Activated naive CD4-positive, alpha-beta T cell treated with anti-CD3 and anti-CD28 coated beads, Interleukin-2, amount 50 U/mL, for 16 hours (primary cell): ENCODE data around the gene GHITM.
A peak's percentile ranks its signal among the peaks of the same experiment; 100 is the strongest.
"Not testable (repeated sequence)": the region's sequence is repeated elsewhere in the genome, so short reads cannot be mapped to it uniquely, and the experiment has no call there.

ENCODE experiments used
- DNase-seq: peaks from one replicate; pipeline ENCODE4 v3.0.0-alpha.2; 2020

The GHITM gene, protein sequence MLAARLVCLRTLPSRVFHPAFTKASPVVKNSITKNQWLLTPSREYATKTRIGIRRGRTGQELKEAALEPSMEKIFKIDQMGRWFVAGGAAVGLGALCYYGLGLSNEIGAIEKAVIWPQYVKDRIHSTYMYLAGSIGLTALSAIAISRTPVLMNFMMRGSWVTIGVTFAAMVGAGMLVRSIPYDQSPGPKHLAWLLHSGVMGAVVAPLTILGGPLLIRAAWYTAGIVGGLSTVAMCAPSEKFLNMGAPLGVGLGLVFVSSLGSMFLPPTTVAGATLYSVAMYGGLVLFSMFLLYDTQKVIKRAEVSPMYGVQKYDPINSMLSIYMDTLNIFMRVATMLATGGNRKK

DNA sequence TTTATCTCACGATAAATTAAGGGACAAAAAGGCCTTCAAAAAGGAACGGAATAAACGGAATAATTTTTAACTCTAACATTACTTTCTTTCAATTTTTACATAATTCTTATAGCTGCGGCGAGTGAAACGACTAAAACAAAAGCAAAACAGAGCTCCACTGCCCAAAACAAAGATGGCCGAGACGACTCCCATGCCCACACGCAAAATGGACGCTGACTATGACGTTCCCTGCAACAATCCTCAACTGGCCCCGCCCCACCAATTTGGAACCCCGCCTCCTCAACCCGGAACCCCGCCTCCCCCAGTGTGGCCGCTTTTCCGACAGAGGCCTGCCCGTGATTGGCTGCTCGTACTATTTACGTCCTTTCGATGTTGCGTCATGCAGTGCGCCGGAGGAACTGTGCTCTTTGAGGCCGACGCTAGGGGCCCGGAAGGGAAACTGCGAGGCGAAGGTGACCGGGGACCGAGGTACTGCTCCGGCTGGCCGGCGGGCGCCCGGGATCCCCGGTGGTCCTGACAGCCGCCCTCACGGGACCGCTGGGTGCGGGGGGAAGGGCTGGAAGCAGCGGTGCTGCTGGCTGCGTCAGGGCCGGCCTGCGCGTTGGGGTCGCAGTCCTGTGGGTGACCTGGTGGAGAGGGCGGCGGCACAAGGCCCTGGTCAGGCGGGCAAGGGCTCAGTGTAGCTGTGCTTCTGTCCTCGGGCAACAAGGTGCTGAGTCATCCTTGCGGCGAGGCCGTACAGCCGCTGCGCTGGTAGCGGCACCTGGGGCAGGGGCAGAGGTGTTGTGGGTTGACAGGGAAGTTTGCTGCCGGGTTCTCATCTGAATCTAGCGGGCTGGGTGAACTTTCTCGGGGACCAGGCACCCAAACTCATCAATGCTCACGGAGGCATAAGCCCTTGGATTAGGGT lies at the start of gene GHITM:
Gene GHITM (plus strand): TSS at position 384 of the 910 bp plus-strand sequence. CDS start 1,992 bp downstream, outside the sequence.
- peak; percentile 98 for DNase-seq

DNA sequence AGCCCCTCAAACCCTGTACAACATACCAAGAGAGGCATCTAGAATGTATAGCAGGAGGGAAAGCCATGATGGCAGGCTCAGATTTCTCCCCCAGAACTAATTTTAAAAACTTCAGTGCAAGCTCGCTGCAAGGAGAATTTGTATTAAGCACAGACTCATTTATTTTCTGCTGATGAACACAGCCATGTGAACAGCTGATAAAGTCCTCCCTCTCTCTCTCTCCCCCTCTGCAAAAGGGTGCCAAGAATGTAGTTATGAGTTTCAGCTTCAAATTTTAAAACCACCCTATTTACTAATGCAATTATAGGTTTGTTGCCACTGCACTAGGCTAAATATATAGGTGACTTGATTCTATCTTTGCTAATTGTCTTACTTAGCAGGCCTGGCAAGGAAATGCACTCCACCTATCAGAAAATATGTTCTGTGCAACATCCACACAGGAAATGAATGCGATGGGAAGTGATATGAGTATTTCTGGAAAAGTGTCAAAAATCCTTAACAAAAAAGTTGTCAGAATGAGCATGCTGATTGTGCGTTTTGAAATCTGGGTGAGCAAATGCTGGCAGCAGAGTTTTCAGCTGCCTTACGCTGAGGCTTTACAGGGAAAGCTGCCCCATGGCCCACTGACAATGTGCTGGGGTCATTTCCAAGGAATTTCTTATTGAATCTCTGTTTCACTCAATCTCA lies 43.4 kb upstream of the GHITM start:
- no peak for DNase-seq

DNA sequence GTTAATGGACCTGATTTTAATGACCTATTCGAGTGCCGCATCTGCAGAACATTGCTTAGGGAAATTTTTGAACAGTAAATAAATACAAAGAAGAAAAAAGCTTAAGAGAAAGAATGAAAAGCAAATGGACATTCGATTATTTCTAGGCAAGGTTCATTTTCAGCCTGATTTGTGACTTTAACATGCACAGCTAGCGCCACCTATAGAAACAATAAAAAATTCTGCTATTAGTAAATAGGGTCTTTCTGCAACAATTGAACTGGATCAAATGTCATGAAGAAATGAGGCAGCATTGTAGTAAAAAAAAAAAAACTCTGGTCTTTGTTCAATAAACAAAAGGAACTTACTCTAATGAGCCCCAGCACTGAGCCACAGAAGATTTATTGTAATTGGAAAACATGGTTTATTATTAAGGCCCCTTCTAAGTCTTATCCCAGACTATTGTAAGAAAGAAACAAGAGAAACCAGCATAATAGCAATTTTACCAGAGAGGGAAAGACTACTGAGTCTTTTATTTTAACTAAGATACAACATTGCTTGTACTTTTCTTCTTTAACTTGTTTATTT lies 41.4 kb upstream of the GHITM start:
- DNase-seq: no peak

DNA sequence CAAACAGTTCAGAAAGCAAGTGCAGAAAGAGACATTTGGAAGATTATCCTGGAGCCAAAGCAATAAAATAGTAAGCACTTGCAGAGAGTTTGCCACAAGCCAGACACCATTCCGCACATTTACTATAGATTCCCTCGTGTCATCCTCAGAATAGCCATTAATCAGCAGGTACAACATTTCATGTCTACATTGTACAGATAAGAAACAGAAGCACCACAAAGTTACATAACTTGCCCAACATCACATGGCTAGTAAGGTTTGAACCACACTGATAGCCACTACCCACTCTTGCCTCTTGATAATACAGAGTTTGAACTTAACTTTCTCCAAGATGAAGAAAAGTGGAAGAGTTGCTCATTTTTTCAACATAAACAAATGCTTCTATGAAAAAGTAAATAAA lies 40.6 kb upstream of the GHITM start:
- no peak for DNase-seq

DNA sequence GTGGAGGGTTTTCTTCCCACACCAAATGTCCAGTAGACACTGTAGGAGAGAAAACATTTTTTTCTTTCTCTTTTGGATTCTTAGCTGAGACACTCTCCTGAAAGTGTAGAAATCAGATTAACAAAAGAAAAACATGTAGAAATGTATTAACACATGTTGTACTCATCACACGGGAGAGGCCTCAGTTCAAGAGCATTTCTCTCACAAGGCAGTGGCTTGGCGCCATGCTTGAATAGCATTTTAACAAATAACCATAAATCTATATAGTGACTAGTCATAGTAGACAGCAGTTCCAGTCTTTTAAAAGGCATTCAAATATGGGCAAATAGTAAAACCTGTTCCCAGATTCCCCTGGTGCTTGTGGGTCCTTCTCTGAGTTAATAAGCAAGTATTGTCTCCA lies 38.3 kb upstream of the GHITM start:
- DNase-seq: no peak

DNA sequence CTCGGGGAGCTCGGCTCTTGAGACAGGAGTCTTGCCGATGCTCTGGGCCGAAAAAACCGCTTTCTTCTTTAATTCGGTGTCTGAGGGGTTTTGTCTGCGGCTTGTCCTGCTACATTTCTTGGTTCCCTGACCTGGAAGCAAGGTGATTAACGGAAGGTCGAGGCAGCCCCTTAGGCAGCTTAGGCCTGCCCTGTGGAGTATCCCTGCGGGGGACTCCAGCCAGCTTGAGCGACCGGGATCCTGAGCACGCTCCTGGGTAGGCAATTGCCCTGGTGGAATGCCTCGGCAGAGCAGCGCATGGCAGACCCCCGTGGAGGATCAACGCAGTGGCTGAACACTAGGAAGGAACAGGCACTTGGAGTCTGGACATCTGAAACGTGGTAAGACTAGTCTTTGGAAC lies 30.5 kb upstream of the GHITM start:
- no peak for DNase-seq

DNA sequence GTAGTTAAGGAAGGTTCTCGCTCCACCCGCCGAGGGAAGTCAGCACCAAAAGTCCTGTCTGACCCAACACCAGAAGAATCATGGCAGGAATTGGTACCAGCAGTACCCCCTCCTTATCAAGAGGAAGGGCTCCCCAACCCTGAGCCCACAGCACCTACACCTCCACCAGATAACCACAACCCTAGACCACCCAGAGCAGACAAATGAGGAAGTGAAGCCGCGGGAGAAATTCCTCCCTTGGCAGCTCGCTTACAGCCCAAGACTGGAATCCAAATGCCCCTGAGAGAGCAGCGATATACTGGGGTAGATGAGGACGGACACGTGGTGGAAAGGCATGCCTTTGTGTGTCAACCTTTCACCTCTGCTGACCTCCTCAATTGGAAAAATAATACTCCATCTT lies 29.5 kb upstream of the GHITM start:
- not testable (repeated sequence) for DNase-seq

DNA sequence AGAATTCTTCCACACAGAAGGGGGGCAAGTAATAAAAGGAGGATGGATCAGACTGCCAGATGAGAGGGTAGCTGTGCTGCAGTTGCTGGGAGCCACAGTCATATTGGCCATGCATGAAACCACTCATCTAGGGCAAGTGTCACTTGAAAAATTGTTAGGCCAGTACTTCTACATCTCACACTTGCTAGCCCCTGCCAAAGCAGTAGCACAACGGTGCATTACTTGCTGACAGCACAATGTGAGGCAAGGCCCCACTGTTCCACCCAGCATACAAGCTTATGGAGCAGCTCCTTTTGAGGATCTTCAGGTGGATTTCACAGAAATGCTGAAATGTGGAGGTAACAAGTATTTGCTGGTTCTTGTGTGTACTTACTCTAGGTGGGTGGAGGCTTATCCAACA lies 25.8 kb upstream of the GHITM start:
- not testable (repeated sequence) for DNase-seq

DNA sequence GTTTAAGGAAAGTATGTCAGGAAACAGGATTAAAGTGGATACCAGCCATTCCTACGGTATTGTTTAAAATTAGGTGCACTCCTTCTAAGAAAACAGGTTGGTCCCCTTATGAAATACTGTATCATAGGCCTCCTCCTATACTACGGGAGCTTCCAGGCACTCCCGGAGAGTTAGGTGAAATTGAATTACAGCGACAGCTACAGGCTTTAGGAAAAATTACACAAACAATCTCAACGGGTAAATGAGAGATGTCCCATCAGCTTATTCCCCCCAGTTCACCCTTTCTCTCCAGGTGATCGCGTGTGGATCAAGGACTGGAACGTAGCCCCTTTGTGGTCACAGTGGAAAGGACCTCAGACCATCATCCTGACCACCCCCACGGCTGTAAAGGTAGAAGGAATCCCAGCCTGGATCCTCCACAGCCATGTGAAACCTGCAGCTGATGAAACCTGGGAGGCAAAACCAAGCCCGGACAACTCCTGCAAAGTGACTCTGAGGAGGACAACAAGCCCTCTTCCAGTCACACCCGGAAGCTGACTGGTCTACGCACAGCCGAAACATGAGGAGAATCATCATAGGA lies 25.1 kb upstream of the GHITM start:
- no peak for DNase-seq

DNA sequence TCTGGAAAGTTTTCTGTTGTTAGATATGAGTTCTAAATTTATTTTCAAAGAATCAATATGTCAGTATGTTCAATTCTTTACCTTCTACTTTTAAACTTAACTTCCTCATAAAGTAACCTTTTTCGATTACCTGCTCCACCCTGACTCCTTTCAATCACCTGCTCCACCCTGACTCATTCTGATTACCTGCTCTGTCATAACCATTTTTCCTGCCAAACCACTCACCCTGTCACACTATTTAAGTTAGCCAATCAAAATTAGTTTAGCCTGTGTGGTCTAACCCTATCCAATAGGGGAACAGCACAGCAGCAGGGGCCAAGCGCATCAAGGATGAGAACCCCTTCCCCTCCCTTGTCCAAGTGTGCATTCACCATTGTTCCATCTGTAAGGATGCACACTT lies 22.1 kb upstream of the GHITM start:
- DNase-seq: not testable (repeated sequence)

DNA sequence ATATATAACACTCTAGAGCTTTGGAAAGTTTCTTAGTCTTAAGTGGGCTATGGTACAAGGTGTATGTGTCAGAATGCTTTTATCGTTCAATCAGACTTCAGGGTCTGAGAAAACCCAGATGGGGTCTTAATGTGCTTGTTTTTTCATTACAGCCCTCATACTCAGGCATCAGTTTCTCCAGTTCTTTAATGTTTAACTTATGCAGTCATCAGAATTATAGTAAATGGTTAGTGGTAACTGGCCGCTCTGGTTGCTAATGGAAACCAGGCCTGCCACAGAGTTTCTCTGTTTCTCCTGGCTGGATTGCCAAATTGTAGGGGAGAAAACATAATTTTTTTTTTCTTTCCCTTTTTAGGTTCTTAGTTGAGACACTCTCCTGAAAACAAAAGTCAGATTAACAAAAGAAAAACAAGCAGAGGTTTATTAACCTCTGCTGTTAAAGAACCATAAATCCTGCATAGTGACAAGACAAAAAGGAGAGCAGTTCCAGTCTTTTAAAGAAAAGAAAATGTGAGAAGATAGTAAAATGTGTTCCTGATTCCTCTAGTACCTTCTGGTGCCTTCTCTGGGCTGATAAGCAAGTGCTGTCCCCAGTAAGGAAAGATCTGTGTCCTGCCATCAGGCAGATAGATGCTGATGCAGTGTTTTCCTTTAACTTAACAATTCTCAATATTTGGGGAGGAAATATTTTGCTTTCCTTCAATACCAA lies 21.5 kb upstream of the GHITM start:
- DNase-seq: no peak

DNA sequence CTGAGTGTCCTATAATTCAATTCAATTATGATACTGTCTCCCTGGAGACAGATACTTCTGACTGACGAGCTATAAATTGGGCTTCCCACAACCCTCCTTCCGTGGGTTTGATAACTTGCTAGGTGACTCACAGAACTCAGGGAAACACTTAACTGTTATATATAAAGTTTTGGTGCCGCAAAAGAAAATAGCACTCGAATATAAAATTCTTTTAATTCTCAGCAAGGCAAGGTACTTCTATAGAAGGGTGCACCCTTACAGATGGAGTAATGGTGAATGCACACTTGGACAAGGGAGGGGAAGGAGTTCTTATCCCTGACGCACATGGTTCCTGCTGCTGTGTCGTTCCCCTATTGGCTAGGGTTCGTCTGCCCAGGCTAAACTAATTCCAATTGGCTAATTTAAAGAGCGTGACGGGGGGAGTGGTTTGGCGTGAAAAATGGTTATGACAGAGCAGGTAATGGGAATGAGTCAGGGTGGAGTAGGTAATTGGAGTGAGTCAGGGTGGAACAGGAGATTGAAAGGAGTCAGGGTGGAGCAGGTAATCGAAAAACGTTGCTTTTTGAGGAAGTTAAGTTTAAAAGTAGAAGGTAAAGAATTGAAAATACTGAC lies 20.8 kb upstream of the GHITM start:
- no peak for DNase-seq

DNA sequence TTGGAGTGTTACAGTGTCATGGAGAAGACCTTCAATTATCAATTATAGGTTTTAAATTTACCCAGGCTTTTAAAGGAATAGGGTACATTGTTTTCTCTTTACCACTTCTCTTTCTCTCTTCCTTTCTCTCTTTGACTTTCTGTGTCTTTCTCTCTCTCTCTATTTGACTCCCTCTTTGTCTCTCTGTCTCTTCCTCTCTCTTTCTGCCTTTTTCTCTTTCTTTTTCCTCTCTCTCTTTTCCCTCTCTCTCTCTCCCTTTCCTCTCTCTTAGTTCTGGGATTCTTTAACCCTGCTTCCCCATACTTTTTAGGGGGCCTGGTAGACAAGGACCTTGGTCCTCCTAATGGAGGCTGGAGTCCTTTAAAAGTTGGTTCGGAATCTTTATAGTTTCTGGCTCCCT lies 15.9 kb upstream of the GHITM start:
- no peak for DNase-seq

DNA sequence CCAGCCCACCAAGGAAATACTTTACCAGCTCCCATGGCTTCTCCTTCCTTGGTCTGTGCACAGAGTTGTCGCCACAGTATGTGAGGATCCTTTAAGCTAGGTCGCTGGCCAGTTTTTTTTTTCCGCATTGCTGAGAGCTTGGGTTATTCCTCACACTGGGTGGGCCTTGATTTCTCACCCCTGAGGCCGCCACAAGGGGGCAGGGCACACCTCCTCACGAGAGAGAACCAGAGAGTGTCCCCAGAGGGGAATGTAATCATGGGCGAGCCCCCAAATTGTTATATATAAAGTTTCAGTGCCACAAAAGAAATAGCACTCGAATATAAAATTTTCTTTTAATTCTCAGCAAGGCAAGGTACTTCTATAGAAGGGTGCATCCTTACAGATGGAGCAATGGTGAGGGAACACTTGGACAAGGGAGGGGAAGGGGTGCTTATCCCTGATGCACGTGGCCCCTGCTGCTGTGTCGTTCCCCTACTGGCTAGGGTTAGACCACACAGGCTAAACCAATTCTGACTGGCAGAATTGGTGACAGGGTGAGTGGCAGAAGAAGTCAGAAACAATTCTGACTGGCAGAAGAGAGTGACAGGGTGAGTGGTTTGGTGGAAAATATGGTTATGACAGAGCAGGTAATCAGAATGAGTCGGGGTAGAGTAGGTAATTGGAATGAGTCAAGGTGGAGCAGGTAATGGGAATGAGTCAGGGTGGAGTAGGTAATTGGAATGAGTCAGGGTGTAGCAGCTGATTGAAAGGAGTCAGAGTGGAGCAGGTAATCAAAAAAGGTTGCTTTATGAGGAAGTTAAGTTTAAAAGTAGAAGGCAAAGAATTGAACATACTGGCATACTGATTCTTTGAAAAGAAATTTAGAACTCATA lies 13.2 kb upstream of the GHITM start:
- not testable (repeated sequence) for DNase-seq

DNA sequence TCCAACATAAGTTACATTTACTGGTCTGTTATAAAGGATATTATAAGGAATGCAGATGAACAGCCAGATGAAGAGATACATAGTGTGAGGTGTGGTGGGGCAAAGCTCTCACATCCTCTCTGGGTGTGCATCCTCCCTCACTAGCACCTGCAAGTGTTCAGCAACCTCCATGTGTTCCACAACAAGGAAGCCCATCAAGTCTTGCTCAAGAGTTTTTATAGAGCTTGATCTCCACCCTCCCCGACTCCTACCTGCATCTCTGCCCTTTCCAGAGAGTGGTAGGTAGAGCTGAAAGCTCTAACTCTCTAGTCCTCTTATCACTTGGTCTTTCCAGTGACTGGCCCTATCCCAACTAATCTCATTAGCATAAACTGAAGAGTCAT lies 12.5 kb upstream of the GHITM start:
- DNase-seq: no peak

DNA sequence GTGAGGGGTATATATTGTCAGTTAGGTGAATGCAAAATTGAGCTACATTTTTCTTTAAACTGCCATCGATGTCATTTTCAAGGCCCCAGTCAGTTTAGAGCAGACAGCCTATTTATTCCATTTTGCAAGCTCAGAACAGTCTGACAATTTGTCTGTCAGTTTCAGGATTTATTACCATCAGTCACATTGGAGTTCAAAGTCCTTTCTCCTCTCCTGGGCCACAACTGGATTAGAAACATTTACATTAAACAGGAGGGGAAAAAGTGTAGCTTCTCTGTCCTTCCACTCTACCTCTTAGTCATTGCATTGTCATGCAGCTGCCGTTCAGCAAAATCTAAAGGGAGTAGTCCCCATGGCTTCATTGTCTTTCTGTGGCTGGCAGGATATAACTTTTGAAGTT lies 3.5 kb upstream of the GHITM start:
- DNase-seq: no peak

DNA sequence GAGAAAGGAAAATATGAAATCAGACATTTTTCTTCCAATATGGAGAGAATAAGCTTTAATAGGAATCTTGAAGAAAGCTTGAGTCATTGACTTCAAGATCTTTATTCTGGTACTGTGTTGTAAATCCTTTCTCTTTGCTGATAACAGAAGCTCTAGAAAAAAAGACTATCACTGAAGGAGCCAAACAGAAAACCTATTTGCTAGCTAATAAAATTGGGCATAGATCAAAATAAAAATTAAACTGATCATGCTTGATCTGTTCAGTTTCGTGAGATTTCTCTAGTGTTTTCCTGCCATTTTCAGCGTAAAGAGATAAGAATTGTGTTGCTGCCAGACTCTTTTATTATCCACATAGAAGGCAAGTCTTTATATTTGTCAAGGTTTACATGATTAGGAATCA lies 1.5 kb upstream of the GHITM start:
- no peak for DNase-seq

DNA sequence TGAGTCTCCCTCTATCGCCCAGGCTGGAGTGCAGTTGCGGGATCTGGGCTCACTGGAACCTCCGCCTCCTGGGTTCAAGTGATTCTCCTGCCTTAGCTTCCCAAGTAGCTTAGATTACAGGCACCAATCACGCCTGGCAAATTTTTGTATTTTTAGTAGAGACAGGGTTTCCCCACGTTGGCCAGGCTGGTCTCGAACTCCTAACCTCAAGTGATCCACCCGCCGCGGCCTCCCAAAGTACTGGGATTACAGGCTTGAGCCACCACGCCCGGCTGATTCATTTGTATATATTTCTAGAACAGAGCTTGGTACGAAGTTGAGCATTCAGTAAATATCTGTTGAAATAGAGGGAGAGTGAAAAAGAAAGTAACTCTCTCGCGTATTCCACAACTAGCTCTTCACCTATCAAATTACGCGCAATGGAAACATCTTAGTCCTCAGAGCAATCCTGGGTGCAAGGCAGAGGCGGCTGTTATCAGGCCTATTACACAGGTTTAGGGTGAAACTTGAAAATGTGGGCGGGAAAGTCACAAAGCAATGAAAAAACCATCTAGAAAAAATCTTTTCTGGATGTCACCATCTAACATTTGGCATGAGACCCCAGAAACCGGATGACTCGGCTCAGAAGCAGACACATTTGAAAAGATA lies 707 bp upstream of the GHITM start:
- DNase-seq: peak; percentile 72

DNA sequence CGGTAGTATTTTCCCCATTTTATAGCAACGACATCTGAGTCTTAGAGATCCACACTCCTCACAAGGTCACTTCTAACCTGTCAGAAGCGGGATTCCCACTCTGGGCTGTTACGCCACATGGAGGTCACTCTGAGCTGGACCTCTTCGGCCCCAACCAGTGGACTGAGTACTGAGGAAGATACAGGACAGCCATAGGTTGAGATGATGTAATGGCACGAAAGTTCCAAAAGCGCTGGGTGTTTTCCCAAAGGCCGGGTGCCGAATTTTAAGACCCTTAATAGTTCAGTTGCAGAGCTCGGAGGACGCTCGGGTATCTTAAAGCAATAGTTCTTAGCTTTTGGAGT lies 699 bp downstream of the GHITM start:
- peak; percentile 11 for DNase-seq

DNA sequence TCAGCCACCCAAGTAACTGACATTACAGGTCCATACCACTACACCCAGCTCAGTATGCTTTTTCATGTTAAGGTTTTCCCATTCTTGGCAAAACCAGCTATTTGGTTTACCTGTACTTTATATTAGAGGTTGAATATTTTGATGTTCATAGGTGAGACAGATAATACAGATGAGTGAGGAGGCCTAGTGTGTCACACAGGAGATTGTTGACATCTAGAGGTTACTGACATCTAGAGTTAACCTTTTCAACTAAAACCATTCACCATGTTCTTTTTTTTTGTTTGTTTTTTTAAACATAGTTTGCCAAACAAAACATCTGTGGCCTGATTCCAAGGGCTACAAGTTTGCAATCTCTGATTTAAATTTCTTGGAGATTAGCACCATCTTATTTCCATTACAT lies 8.0 kb downstream of the GHITM start:
- no peak for DNase-seq
